Neural cell (in vitro differentiated cells): ENCODE results near the gene PLSCR5. TPM values are rescaled to one million over a fixed set of nuclear protein-coding genes. Genes with fewer than 3 reads are reported as not detected.

Source experiments
- H2AFZ ChIP-seq: fragments of 200-600, 300-800 bp; sonication (generic), shearing (Covaris generic); 2 replicates; pipeline ENCODE4 v1.6.0; 2014; ENCODE audit warnings: low read depth, mild to moderate bottlenecking, antibody characterized with exemption, low read length, moderate library complexity
- H3F3A ChIP-seq: fragments of 200-600 bp; shearing (Covaris generic); 2 replicates; pipeline ENCODE4 v1.6.1; 2016; ENCODE audit warnings: mild to moderate bottlenecking, moderate library complexity, mixed read lengths, antibody characterized with exemption, low read length; ENCODE audit not compliant: insufficient read depth, poor library complexity, severe bottlenecking
- H3K27ac ChIP-seq: fragments of 200-600, 300-800 bp; sonication (generic), shearing (Covaris generic); 2 replicates; pipeline ENCODE4 v1.5.1; 2014; ENCODE audit warnings: mild to moderate bottlenecking, low read length, moderate library complexity
- H3K27me3 ChIP-seq: fragments of 300-800, 200-600 bp; sonication (generic), shearing (Covaris generic); 2 replicates; pipeline ENCODE4 v1.6.0; 2014; ENCODE audit warnings: mild to moderate bottlenecking, low read depth, low read length, moderate library complexity; ENCODE audit not compliant: insufficient read depth
- H3K36me3 ChIP-seq: fragments of 300-800, 200-600 bp; sonication (generic), shearing (Covaris generic); 2 replicates; pipeline ENCODE4 v1.5.1; 2014; ENCODE audit warnings: mild to moderate bottlenecking, antibody characterized with exemption, low read length, moderate library complexity; ENCODE audit not compliant: insufficient read depth
- H3K4me2 ChIP-seq: fragments of 300-800, 200-600 bp; sonication (generic), shearing (Covaris generic); 2 replicates; pipeline ENCODE4 v1.6.0; 2014; ENCODE audit warnings: mild to moderate bottlenecking, low read length
- H3K4me3 ChIP-seq: fragments of 300-800, 200-600 bp; sonication (generic), shearing (Covaris generic); 2 replicates; pipeline ENCODE4 v1.5.1; 2014; ENCODE audit warnings: mild to moderate bottlenecking, low read length, moderate library complexity
- H3K79me2 ChIP-seq: fragments of 200-600 bp; shearing (Covaris generic); replicated peaks from 2 replicates; pipeline ENCODE4 v1.6.0; 2014; ENCODE audit warnings: mild to moderate bottlenecking, low read length, moderate library complexity; ENCODE audit not compliant: insufficient read depth
- H3K9ac ChIP-seq: fragments of 300-800, 200-600 bp; sonication (generic), shearing (Covaris generic); 2 replicates; pipeline ENCODE4 v1.6.1; 2016; ENCODE audit warnings: mild to moderate bottlenecking, low read length, mixed read lengths
- H3K9me2 ChIP-seq: fragments of 200-600 bp; shearing (Covaris generic); 2 replicates; pipeline ENCODE4 v1.6.1; 2016; ENCODE audit warnings: mild to moderate bottlenecking, low read length, mixed read lengths; ENCODE audit not compliant: insufficient read depth
- H3K9me3 ChIP-seq: fragments of 200-600, 300-800 bp; sonication (generic), shearing (Covaris generic); 2 replicates; pipeline ENCODE4 v1.6.1; 2016; ENCODE audit warnings: mild to moderate bottlenecking, mixed run types, low read length, moderate library complexity, mixed read lengths
- H4K20me1 ChIP-seq: fragments of 200-600 bp; shearing (Covaris generic); 2 replicates; pipeline ENCODE4 v1.6.1; 2016; ENCODE audit warnings: mild to moderate bottlenecking, mixed run types; ENCODE audit not compliant: insufficient read depth
- CTCF ChIP-seq: fragments of 450-650 bp; IDR thresholded peaks from 2 replicates; pipeline ENCODE4 v1.5.1; 2014; ENCODE audit warnings: antibody characterized with exemption, mild to moderate bottlenecking, moderate library complexity; ENCODE audit not compliant: poor library complexity, severe bottlenecking
- EP300 ChIP-seq: fragments of 450-650 bp; conservative IDR thresholded peaks from 2 replicates; pipeline ENCODE4 v1.6.1; 2014; ENCODE audit warnings: antibody characterized with exemption, mild to moderate bottlenecking, moderate library complexity; ENCODE audit not compliant: poor library complexity, severe bottlenecking
- EZH2 ChIP-seq: fragments of 200-600, 300-800 bp; shearing (Covaris generic), sonication (generic); IDR thresholded peaks from 2 replicates; pipeline ENCODE4 v1.6.1; 2014; ENCODE audit warnings: antibody characterized with exemption, low read length, borderline replicate concordance, mild to moderate bottlenecking; ENCODE audit not compliant: insufficient read depth, poor library complexity, severe bottlenecking
- MXI1 ChIP-seq: fragments of 450-650 bp; conservative IDR thresholded peaks from 2 replicates; pipeline ENCODE4 v1.6.1; 2014; ENCODE audit warnings: antibody characterized with exemption, mild to moderate bottlenecking; ENCODE audit not compliant: poor library complexity, severe bottlenecking
- POLR2AphosphoS5 ChIP-seq: IDR thresholded peaks from 2 replicates; pipeline ENCODE4 v1.6.1; 2012
- RAD21 ChIP-seq: fragments of 450-650 bp; conservative IDR thresholded peaks from 2 replicates; pipeline ENCODE4 v1.6.1; 2014; ENCODE audit warnings: antibody characterized with exemption, mild to moderate bottlenecking, moderate library complexity
- SMC3 ChIP-seq: fragments of 450-650 bp; conservative IDR thresholded peaks from 2 replicates; pipeline ENCODE4 v1.6.1; 2014; ENCODE audit warnings: antibody characterized with exemption, mild to moderate bottlenecking, moderate library complexity; ENCODE audit not compliant: poor library complexity
- TAF1 ChIP-seq: IDR thresholded peaks from 2 replicates; pipeline ENCODE4 v1.6.1; 2012; ENCODE audit warnings: low read depth
- polyA plus RNA-seq: library from polyadenylated mRNA; depleted of rRNA; stranded (reverse); fragments of >200 nt; gene quantifications from 2 replicates; pipeline ENCODE4 v1.2.3, GENCODE V29; 2014
- TF ChIP-seq, protein P1 (sequence below): IDR thresholded peaks from 2 replicates; pipeline ENCODE4 v1.6.1; 2012; ENCODE audit warnings: borderline replicate concordance

PLSCR5 gene
- polyA plus RNA-seq, 1 donor from 2014 or later, result 0.37 TPM

GRCh38 chr3:146555311-146555710 lies 49.8 kb downstream of the PLSCR5 start:
- no peak overlapping the region for H3K27ac ChIP-seq
- H3F3A ChIP-seq, result no peaks in the 10 kb centered on the region

DNA sequence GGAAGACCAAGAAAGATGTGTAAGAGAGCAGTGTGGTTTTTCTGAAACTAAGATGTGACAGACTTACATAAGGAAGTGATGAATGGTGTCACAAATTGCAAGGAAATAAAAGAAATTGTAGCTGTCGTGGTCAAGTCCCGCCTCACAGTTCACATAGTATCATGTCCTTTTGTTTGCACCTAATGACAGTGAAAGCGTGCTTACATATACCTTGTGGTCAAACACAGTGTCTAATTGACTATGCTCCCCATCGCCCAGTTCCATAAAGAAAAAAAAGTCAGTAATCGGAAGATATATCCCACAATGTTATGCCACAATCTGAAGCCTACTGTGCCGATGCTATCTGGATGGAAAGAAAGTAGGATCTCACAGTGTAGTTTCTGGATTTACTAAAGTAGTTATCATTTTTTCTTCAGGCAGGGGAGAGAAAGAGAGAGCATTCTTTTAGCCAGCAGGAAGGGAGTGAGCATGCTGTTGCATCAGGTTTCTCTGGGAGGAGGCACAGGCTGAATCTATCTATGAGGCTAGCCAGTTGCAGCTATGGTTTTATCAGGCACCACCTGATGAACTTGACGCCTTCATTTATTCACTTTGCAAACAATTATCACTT lies 50.9 kb downstream of the PLSCR5 start:
- Histone ChIP-seq H3K36me3 (no peaks in the 10 kb centered on the region), H3K9ac (no peak overlapping the region), H3K27me3 (no peaks in the 10 kb centered on the region), H3F3A (no peaks in the 10 kb centered on the region), H2AFZ (no peak overlapping the region), H3K4me3 (no peak overlapping the region), H4K20me1 (no peaks in the 10 kb centered on the region), H3K4me2 (no peak overlapping the region), H3K79me2 (no peaks in the 10 kb centered on the region), H3K27ac (no peak overlapping the region), H3K9me2 (no peaks in the 10 kb centered on the region), H3K9me3 (no peaks in the 10 kb centered on the region)
- TF ChIP-seq, protein P1, sequence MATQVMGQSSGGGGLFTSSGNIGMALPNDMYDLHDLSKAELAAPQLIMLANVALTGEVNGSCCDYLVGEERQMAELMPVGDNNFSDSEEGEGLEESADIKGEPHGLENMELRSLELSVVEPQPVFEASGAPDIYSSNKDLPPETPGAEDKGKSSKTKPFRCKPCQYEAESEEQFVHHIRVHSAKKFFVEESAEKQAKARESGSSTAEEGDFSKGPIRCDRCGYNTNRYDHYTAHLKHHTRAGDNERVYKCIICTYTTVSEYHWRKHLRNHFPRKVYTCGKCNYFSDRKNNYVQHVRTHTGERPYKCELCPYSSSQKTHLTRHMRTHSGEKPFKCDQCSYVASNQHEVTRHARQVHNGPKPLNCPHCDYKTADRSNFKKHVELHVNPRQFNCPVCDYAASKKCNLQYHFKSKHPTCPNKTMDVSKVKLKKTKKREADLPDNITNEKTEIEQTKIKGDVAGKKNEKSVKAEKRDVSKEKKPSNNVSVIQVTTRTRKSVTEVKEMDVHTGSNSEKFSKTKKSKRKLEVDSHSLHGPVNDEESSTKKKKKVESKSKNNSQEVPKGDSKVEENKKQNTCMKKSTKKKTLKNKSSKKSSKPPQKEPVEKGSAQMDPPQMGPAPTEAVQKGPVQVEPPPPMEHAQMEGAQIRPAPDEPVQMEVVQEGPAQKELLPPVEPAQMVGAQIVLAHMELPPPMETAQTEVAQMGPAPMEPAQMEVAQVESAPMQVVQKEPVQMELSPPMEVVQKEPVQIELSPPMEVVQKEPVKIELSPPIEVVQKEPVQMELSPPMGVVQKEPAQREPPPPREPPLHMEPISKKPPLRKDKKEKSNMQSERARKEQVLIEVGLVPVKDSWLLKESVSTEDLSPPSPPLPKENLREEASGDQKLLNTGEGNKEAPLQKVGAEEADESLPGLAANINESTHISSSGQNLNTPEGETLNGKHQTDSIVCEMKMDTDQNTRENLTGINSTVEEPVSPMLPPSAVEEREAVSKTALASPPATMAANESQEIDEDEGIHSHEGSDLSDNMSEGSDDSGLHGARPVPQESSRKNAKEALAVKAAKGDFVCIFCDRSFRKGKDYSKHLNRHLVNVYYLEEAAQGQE, result no peak
- TF ChIP-seq RAD21, result no peak
- TF ChIP-seq EZH2, result no peak
- no peak for TF ChIP-seq MXI1

More at GRCh38 chr3:146555311-146555710, 49.8 kb downstream of the PLSCR5 start:
- H3K9me2 ChIP-seq, result no peaks in the 10 kb centered on the region
- H4K20me1 ChIP-seq, result no peaks in the 10 kb centered on the region
- no peaks in the 10 kb centered on the region for H3K27me3 ChIP-seq
- H3K36me3 ChIP-seq, result no peaks in the 10 kb centered on the region
- no peak for TF ChIP-seq TAF1
- TF ChIP-seq POLR2AphosphoS5, result no peak
- no peak for TF ChIP-seq EZH2
- TF ChIP-seq, protein P1, result no peak
- no peak for TF ChIP-seq SMC3
- no peak for TF ChIP-seq EP300
- TF ChIP-seq CTCF, result no peak
- no peak for TF ChIP-seq MXI1
- TF ChIP-seq RAD21, result no peak
- H3K9ac ChIP-seq, result no peak overlapping the region
- no peak overlapping the region for H3K4me2 ChIP-seq
- H3K79me2 ChIP-seq, result no peaks in the 10 kb centered on the region
- H2AFZ ChIP-seq, result no peak overlapping the region
- H3K9me3 ChIP-seq, result no peaks in the 10 kb centered on the region
- H3K4me3 ChIP-seq, result no peak overlapping the region
